Muscle of leg (tissue), 11 donors: ENCODE results near the gene CAB39. TPM values are rescaled to one million over a fixed set of nuclear protein-coding genes. Genes with fewer than 3 reads are reported as not detected.

ENCODE experiments used
- DNase-seq: peaks from one replicate; pipeline ENCODE4 v3.0.0; 2013
- H3K27ac ChIP-seq: one replicate; pipeline ENCODE4 v1.5.1; 2013; ENCODE audit warnings: mild to moderate bottlenecking, low read length, control low read depth
- H3K27me3 ChIP-seq: one replicate; pipeline ENCODE4 v1.6.1; 2013; ENCODE audit warnings: low read length; ENCODE audit not compliant: control insufficient read depth, insufficient read depth
- H3K36me3 ChIP-seq: one replicate; pipeline ENCODE4 v1.6.1; 2013; ENCODE audit warnings: low read length; ENCODE audit not compliant: control insufficient read depth, insufficient read depth
- H3K4me1 ChIP-seq: one replicate; pipeline ENCODE4 v1.6.1; 2013; ENCODE audit warnings: low read length; ENCODE audit not compliant: control insufficient read depth, insufficient read depth
- H3K4me3 ChIP-seq: one replicate; pipeline ENCODE4 v1.5.1; 2013; ENCODE audit warnings: low read length, control low read depth
- H3K9me3 ChIP-seq: replicated peaks from 2 replicates; pipeline ENCODE4 v1.6.1; 2013; ENCODE audit warnings: low read depth, low read length; ENCODE audit not compliant: control insufficient read depth
- WGBS: methylation state at CpG from one replicate; pipeline ENCODE4 v1.1.5; 2013; ENCODE audit warnings: missing lambda C conversion rate; ENCODE audit not compliant: insufficient coverage; 5-methylcytosine and 5-hydroxymethylcytosine counted together
- polyA plus RNA-seq, 8 donors: library from polyadenylated mRNA; unstranded; fragments of 120-200 nt; gene quantifications; one replicate each; pipeline versions ENCODE4 v1.2.1 to v1.2.3, GENCODE V29; 2013; ENCODE audit warnings: inconsistent platforms in 1 of 8, low replicate concordance in 1 of 8; ENCODE audit not compliant: insufficient read length in 8 of 8, insufficient read depth in 1 of 8
- total RNA-seq: library from RNA; stranded (reverse); fragments of 120-200 nt; gene quantifications from one replicate; pipeline ENCODE4 v1.2.4, GENCODE V29; 2013

CAB39 gene
- total and polyA plus RNA-seq, 9 donors = 48.3 to 61.8 (median 57.9) TPM

- WGBS = no CpG with 5 or more reads among the region's 2 CpGs
- Histone ChIP-seq H3K4me1 (no peaks in the 10 kb centered on the region), H3K4me3 (no peak overlapping the region), H3K9me3 (no peaks in the 10 kb centered on the region), H3K27ac (no peak overlapping the region), H3K27me3 (no peaks in the 10 kb centered on the region), H3K36me3 (peaks cover 13% of the 10 kb centered on the region)
- DNase-seq = no peak
Observed at GRCh38 chr2:230739961-230740360, 27.3 kb downstream of the CAB39 start.

- 100% methylated on average over 1 of the region's 4 CpGs for WGBS
- Histone ChIP-seq H3K36me3 (peaks cover 22% of the 10 kb centered on the region), H3K4me1 (no peaks in the 10 kb centered on the region), H3K4me3 (no peak overlapping the region), H3K9me3 (no peaks in the 10 kb centered on the region), H3K27me3 (no peaks in the 10 kb centered on the region), H3K27ac (no peak overlapping the region)
- no peak for DNase-seq
Observed at GRCh38 chr2:230742781-230743180, 30.1 kb downstream of the CAB39 start.

GRCh38 chr2:230746213-230746612 lies 33.6 kb downstream of the CAB39 start:
- H3K9me3 ChIP-seq = no peaks in the 10 kb centered on the region
- no peak overlapping the region for H3K4me3 ChIP-seq
- peaks cover 12% of the 10 kb centered on the region for H3K36me3 ChIP-seq
- no peak overlapping the region for H3K27ac ChIP-seq
- no peak for DNase-seq
- H3K27me3 ChIP-seq = no peaks in the 10 kb centered on the region
- no peaks in the 10 kb centered on the region for H3K4me1 ChIP-seq
- no CpG with 5 or more reads among the region's 4 CpGs for WGBS

- H3K4me1 ChIP-seq = no peaks in the 10 kb centered on the region
- no CpG with 5 or more reads among the region's 2 CpGs for WGBS
- no peak for DNase-seq
Observed at GRCh38 chr2:230748087-230748486, 35.4 kb downstream of the CAB39 start.

GRCh38 chr2:230749111-230749510 lies 36.5 kb downstream of the CAB39 start:
- H3K36me3 ChIP-seq = peaks cover 12% of the 10 kb centered on the region
- no CpG with 5 or more reads among the region's 2 CpGs for WGBS
- H3K4me1 ChIP-seq = no peaks in the 10 kb centered on the region
- no peak overlapping the region for H3K27ac ChIP-seq
- peak; percentile 59 for DNase-seq
- H3K4me3 ChIP-seq = no peak overlapping the region
- no peaks in the 10 kb centered on the region for H3K9me3 ChIP-seq
- H3K27me3 ChIP-seq = no peaks in the 10 kb centered on the region

More at GRCh38 chr2:230748087-230748486, 35.4 kb downstream of the CAB39 start:
- Histone ChIP-seq H3K4me3 (no peak overlapping the region), H3K27me3 (no peaks in the 10 kb centered on the region), H3K36me3 (peaks cover 10% of the 10 kb centered on the region), H3K9me3 (no peaks in the 10 kb centered on the region), H3K27ac (no peak overlapping the region)

GRCh38 chr2:230751062-230751461 lies 38.4 kb downstream of the CAB39 start:
- WGBS = no CpG with 5 or more reads among the region's 3 CpGs
- no peak overlapping the region for H3K27ac ChIP-seq
- H3K36me3 ChIP-seq = peaks cover 6% of the 10 kb centered on the region
- DNase-seq = peak; percentile 28
- H3K27me3 ChIP-seq = no peaks in the 10 kb centered on the region
- no peak overlapping the region for H3K4me3 ChIP-seq
- no peaks in the 10 kb centered on the region for H3K4me1 ChIP-seq
- H3K9me3 ChIP-seq = no peaks in the 10 kb centered on the region

- no peak overlapping the region for H3K4me3 ChIP-seq
- 95% methylated on average over 4 of the region's 4 CpGs for WGBS
- no peaks in the 10 kb centered on the region for H3K27me3 ChIP-seq
- DNase-seq = no peak
- H3K4me1 ChIP-seq = peaks cover 3% of the 10 kb centered on the region
- no peaks in the 10 kb centered on the region for H3K9me3 ChIP-seq
- no peak overlapping the region for H3K27ac ChIP-seq
- H3K36me3 ChIP-seq = peaks cover 4% of the 10 kb centered on the region
Observed at GRCh38 chr2:230754200-230754599, 41.6 kb downstream of the CAB39 start.

GRCh38 chr2:230757476-230757875 lies 44.8 kb downstream of the CAB39 start:
- peaks cover 15% of the 10 kb centered on the region for H3K36me3 ChIP-seq
- H3K9me3 ChIP-seq = no peaks in the 10 kb centered on the region
- peak overlapping the region; percentile 52 for H3K27ac ChIP-seq
- peak; percentile 42 for DNase-seq
- WGBS = no CpG with 5 or more reads among the region's 2 CpGs
- H3K27me3 ChIP-seq = no peaks in the 10 kb centered on the region
- no peak overlapping the region for H3K4me3 ChIP-seq
- peaks cover 3% of the 10 kb centered on the region for H3K4me1 ChIP-seq

- Histone ChIP-seq H3K9me3 (no peaks in the 10 kb centered on the region), H3K27ac (no peak overlapping the region), H3K4me3 (no peak overlapping the region), H3K4me1 (peaks cover 3% of the 10 kb centered on the region), H3K27me3 (no peaks in the 10 kb centered on the region), H3K36me3 (peaks cover 13% of the 10 kb centered on the region)
- WGBS = 92% methylated on average over 2 of the region's 6 CpGs
- DNase-seq = peak; percentile 24
Observed at GRCh38 chr2:230758566-230759480, 46.2 kb downstream of the CAB39 start.

GRCh38 chr2:230759481-230760167 lies 47.0 kb downstream of the CAB39 start:
- no peak for DNase-seq
- Histone ChIP-seq H3K36me3 (peaks cover 13% of the 10 kb centered on the region), H3K9me3 (no peaks in the 10 kb centered on the region), H3K27me3 (no peaks in the 10 kb centered on the region), H3K4me3 (no peak overlapping the region), H3K27ac (no peak overlapping the region), H3K4me1 (peaks cover 3% of the 10 kb centered on the region)
- WGBS = 85% methylated on average over 5 of the region's 11 CpGs
